ENCODE data around the gene DYNC2H1.
"Not testable (repeated sequence)": the region's sequence is repeated elsewhere in the genome, so short reads cannot be mapped to it uniquely, and the experiment has no call there.

DYNC2H1 gene

DNA sequence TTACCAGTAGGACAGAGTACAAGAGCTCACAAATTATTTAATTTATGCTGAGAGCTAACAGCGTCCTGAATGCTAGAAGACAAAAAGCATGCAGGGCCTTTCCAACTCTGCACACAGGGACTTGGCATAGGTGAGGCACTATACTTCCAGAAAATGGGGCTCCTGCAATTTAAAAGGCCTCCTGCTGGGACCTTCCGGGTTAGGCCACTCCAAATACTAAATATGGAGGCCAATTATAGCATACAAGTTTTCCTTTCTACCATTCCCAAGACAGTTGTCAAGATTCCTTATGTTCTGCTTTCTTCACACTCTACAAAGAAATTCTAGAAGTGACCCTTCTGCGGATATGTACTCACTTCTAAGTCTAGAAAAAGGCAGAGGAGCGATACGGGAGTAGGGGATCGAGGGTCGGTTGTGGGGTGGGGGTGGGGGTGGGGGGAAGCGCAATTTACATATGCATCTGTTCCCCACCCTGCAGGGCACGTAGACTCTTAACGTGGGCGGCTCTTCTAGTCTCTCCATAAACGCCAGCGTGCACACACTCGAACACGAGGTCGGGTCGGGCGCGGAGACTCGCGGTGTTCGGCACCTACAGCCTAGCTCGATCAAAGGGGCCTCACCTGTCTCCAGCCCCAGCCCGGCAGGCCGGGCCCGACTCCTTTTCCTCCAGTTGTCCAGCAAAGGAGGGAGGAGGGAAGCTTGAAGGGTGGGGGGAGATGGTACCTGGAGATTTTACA lies 18.0 kb upstream of the DYNC2H1 start:
- H3K4me1 Mint-ChIP-seq: peaks cover 13% of the 10 kb centered on the region
- H3K9me3 Mint-ChIP-seq: peaks cover 2% of the 10 kb centered on the region
- peak overlapping the region; percentile 95 for H3K4me3 Mint-ChIP-seq
- DNase-seq (ENCODE audit: low spot score in 2 of 2): peak in 1 of 2 donors; percentile 9
- peak overlapping the region; percentile 97 for H3K27ac Mint-ChIP-seq
- H3K27me3 Mint-ChIP-seq: peaks cover 11% of the 10 kb centered on the region
- H3K36me3 Mint-ChIP-seq: peaks cover 4% of the 10 kb centered on the region
- ATAC-seq (ENCODE audit: low read depth): peak; percentile 37

DNA sequence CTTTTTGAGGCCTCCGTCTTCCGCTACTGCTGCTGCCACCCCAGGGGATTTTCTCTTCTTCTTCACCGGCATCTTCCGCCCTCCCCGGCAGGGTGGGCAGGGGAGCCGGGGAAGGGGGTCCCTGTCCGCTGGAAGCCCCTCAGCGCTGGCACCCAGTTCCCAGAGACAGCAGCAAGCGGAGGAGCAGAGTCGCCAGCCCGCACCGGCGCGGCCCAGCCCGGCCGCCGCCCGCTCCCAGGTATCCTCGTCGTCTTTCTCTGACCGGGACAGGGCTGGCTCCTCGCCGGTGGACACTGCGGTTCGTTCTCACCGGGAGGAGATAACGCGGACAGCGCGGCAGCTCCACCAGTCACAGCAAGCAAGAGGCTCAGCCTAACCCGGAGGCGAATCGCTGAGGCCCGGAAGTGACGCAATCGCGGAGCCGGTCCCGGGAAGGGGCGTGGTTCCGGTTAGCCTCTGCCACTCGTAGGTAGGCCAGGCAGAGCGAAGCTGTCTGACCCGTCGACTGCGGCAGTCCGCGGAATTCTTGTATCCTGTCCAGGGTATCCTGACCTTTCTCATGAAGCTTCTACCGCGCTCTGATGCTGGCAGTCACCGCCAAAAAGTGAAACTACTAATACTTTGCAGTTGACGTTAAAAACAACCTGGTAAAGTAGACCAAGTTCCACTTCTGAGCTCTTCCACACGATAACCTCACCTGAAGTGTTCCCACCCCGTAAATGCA lies 17.3 kb upstream of the DYNC2H1 start, which contains the start of gene DCUN1D5:
TSS of gene DCUN1D5 (minus strand) at position 360 of the 724 bp plus-strand sequence. CDS start at position 72, 288 bp downstream.
- DNase-seq (ENCODE audit: low spot score in 2 of 2): peak; percentile 91 to 96

GRCh38 chr11:103097279-103097678 lies 11.9 kb upstream of the DYNC2H1 start:
- Mint-ChIP-seq H3K36me3 (peaks cover 4% of the 10 kb centered on the region), H3K4me1 (peaks cover 3% of the 10 kb centered on the region), H3K9me3 (peaks cover 2% of the 10 kb centered on the region), H3K27ac (no peak overlapping the region), H3K27me3 (peaks cover 19% of the 10 kb centered on the region), H3K4me3 (no peak overlapping the region)
- ATAC-seq (ENCODE audit: low read depth) (no peak), DNase-seq (ENCODE audit: low spot score in 2 of 2) (no peak)

More for the DNA sequence above, 17.3 kb upstream of the DYNC2H1 start, which contains the start of gene DCUN1D5:
- Mint-ChIP-seq H3K4me1 (peaks cover 11% of the 10 kb centered on the region), H3K9me3 (peaks cover 2% of the 10 kb centered on the region), H3K36me3 (peaks cover 4% of the 10 kb centered on the region), H3K27ac (peak within 1 kb of the TSS; percentile 97), H3K4me3 (peak within 1 kb of the TSS; percentile 95), H3K27me3 (peaks cover 11% of the 10 kb centered on the region)
- ATAC-seq (ENCODE audit: low read depth): peak; percentile 99

DNA sequence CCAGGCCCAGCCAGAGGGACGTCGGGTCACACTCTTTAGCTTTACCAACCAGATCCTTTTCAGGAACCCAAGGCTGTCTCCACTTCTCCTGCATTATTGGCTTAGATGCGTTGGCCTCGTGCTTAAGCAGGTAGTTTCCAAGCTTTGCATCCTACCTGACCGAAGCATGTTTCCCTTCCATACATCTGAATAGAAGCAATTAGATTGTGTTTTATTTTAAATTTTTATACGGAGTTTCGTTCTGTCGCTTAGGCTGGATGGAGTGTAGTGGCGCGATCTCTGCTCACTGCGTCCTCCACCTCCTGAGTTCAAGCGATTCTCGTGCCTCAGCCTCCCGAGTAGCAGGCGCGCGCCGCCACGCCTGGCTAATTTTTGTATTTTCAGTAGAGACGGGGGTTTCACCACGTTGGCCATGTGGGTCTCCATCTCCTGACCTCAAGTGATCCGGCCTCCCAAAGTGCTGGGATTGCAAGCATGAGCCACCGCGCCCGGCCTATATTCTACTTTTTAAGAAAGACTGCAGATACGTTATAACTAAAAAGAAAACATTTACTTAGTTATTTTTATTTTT lies 677 bp downstream of the DYNC2H1 start:
- no peak for DNase-seq (ENCODE audit: low spot score in 2 of 2)
- no peaks in the 10 kb centered on the region for H3K36me3 Mint-ChIP-seq
- peaks cover 2% of the 10 kb centered on the region for H3K4me1 Mint-ChIP-seq
- H3K9me3 Mint-ChIP-seq: no peaks in the 10 kb centered on the region
- peak; percentile 7 for ATAC-seq (ENCODE audit: low read depth)
- H3K27me3 Mint-ChIP-seq: no peaks in the 10 kb centered on the region
- H3K27ac Mint-ChIP-seq: peak overlapping the region; percentile 95
- peak overlapping the region; percentile 98 for H3K4me3 Mint-ChIP-seq

- Mint-ChIP-seq H3K9me3 (no peaks in the 10 kb centered on the region), H3K27me3 (no peaks in the 10 kb centered on the region), H3K4me1 (peaks cover 2% of the 10 kb centered on the region), H3K4me3 (peak overlapping the region; percentile 17), H3K36me3 (no peaks in the 10 kb centered on the region), H3K27ac (no peak overlapping the region)
- ATAC-seq (ENCODE audit: low read depth) (no peak), DNase-seq (ENCODE audit: low spot score in 2 of 2) (no peak)
Observed at GRCh38 chr11:103110391-103110790, 1.2 kb downstream of the DYNC2H1 start.

GRCh38 chr11:103111400-103111799 lies 2.2 kb downstream of the DYNC2H1 start:
- ATAC-seq (ENCODE audit: low read depth): no peak
- H3K27ac Mint-ChIP-seq: no peak overlapping the region

GRCh38 chr11:103112364-103112763 lies 3.1 kb downstream of the DYNC2H1 start:
- DNase-seq (ENCODE audit: low spot score in 2 of 2) (no peak), ATAC-seq (ENCODE audit: low read depth) (no peak)
- H3K27ac Mint-ChIP-seq: no peak overlapping the region
- no peak overlapping the region for H3K4me3 Mint-ChIP-seq
- H3K9me3 Mint-ChIP-seq: no peaks in the 10 kb centered on the region
- H3K27me3 Mint-ChIP-seq: no peaks in the 10 kb centered on the region
- H3K4me1 Mint-ChIP-seq: peaks cover 2% of the 10 kb centered on the region
- H3K36me3 Mint-ChIP-seq: no peaks in the 10 kb centered on the region

More at GRCh38 chr11:103111400-103111799, 2.2 kb downstream of the DYNC2H1 start:
- no peak overlapping the region for H3K4me3 Mint-ChIP-seq
- DNase-seq (ENCODE audit: low spot score in 2 of 2): no peak
- H3K27me3 Mint-ChIP-seq: no peaks in the 10 kb centered on the region
- H3K9me3 Mint-ChIP-seq: no peaks in the 10 kb centered on the region
- no peaks in the 10 kb centered on the region for H3K36me3 Mint-ChIP-seq
- peaks cover 2% of the 10 kb centered on the region for H3K4me1 Mint-ChIP-seq

DNA sequence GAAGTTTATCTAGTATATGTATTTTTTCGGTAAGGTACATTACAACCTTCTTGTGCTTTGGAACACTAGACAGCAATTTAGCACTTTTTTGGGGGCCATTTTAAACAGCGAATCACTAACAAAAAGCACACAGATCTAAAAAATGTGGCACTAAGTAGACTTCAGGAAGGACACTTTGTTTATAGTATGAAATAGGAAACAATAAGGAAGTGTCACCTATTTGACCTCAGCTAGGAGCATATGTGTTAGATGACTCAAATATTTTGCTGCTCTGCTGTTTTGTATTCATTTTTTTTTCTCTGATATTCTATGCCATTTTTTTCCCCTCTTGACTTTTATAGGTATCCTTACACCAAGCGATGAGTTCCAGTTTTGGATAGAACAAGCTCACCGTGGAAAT lies 5.6 kb downstream of the DYNC2H1 start:
- Mint-ChIP-seq H3K9me3 (no peaks in the 10 kb centered on the region), H3K27ac (no peak overlapping the region), H3K4me1 (peaks cover 2% of the 10 kb centered on the region), H3K36me3 (no peaks in the 10 kb centered on the region), H3K4me3 (no peak overlapping the region), H3K27me3 (no peaks in the 10 kb centered on the region)
- ATAC-seq (ENCODE audit: low read depth): no peak
- no peak for DNase-seq (ENCODE audit: low spot score in 2 of 2)

- H3K27me3 Mint-ChIP-seq: no peaks in the 10 kb centered on the region
- no peaks in the 10 kb centered on the region for H3K4me1 Mint-ChIP-seq
- DNase-seq (ENCODE audit: low spot score in 2 of 2) (no peak), ATAC-seq (ENCODE audit: low read depth) (no peak)
- H3K4me3 Mint-ChIP-seq: no peak overlapping the region
- peaks cover 2% of the 10 kb centered on the region for H3K36me3 Mint-ChIP-seq
- no peak overlapping the region for H3K27ac Mint-ChIP-seq
- no peaks in the 10 kb centered on the region for H3K9me3 Mint-ChIP-seq
Observed at GRCh38 chr11:103125462-103125861, 16.2 kb downstream of the DYNC2H1 start.

- not testable (repeated sequence) for H3K27me3 Mint-ChIP-seq; H3K36me3 Mint-ChIP-seq; ATAC-seq (ENCODE audit: low read depth); H3K9me3 Mint-ChIP-seq; H3K4me3 Mint-ChIP-seq; DNase-seq (ENCODE audit: low spot score in 2 of 2); H3K27ac Mint-ChIP-seq; H3K4me1 Mint-ChIP-seq
Observed at GRCh38 chr11:103141986-103142385, 32.8 kb downstream of the DYNC2H1 start.

DNA sequence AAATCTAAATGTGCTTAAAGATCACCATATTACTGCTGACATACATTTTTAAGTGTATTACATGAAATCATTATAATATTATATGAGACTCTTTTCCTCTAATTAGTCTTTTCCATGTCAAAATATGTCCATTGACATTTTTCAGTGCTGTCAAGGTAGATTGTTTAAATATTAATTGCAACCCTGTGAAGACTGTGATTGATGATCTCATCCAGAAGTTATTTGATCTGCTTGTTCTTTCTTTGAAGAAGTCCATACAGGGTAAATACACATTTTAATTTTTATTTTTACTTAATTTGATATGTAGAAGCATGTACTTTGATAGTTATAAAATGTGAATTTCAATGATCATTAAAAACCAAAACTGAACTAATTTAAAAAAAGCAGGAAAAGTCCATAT lies 38.4 kb downstream of the DYNC2H1 start:
- ATAC-seq (ENCODE audit: low read depth): no peak
- DNase-seq (ENCODE audit: low spot score in 2 of 2): no peak
- H3K36me3 Mint-ChIP-seq: no peaks in the 10 kb centered on the region

DNA sequence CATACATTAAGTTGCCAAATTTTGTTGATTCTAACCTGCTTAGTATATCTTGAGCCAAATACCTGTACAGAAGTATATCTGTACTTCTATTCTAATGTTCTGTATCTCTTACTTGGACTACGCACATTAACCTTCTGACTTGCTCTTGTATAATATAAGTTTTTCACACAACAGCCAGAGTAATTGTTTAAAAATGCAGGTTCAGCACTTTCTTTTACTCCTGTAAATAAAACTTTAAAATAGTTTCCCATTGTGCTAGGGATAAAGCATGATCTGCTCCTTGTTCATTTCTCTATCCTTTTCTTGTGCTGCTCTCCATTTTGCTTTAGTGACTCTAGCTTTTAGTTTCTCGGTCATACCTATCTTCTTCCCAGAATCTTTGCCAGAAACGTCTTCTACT lies 48.3 kb downstream of the DYNC2H1 start:
- H3K9me3 Mint-ChIP-seq: no peaks in the 10 kb centered on the region
- no peak for ATAC-seq (ENCODE audit: low read depth)
- H3K27ac Mint-ChIP-seq: no peak overlapping the region
- no peaks in the 10 kb centered on the region for H3K4me1 Mint-ChIP-seq
- no peak for DNase-seq (ENCODE audit: low spot score in 2 of 2)
- no peaks in the 10 kb centered on the region for H3K27me3 Mint-ChIP-seq
- H3K36me3 Mint-ChIP-seq: peaks cover 2% of the 10 kb centered on the region
- no peak overlapping the region for H3K4me3 Mint-ChIP-seq

More for the DNA sequence above, 38.4 kb downstream of the DYNC2H1 start:
- Mint-ChIP-seq H3K4me3 (no peak overlapping the region), H3K27ac (no peak overlapping the region), H3K27me3 (no peaks in the 10 kb centered on the region), H3K9me3 (no peaks in the 10 kb centered on the region), H3K4me1 (no peaks in the 10 kb centered on the region)

- H3K27ac Mint-ChIP-seq: no peak overlapping the region
- peaks cover 3% of the 10 kb centered on the region for H3K36me3 Mint-ChIP-seq
- no peaks in the 10 kb centered on the region for H3K9me3 Mint-ChIP-seq
- no peak overlapping the region for H3K4me3 Mint-ChIP-seq
- DNase-seq (ENCODE audit: low spot score in 2 of 2) (no peak), ATAC-seq (ENCODE audit: low read depth) (no peak)
- no peaks in the 10 kb centered on the region for H3K4me1 Mint-ChIP-seq
- H3K27me3 Mint-ChIP-seq: no peaks in the 10 kb centered on the region
Observed at GRCh38 chr11:103164093-103164796, 55.0 kb downstream of the DYNC2H1 start.

GRCh38 chr11:103167166-103167565 lies 57.9 kb downstream of the DYNC2H1 start:
- DNase-seq (ENCODE audit: low spot score in 2 of 2) (no peak), ATAC-seq (ENCODE audit: low read depth) (no peak)
- Mint-ChIP-seq H3K4me3 (no peak overlapping the region), H3K36me3 (peaks cover 3% of the 10 kb centered on the region), H3K9me3 (no peaks in the 10 kb centered on the region), H3K4me1 (no peaks in the 10 kb centered on the region), H3K27ac (no peak overlapping the region), H3K27me3 (no peaks in the 10 kb centered on the region)

Measured in memory B cell (primary cell).